ENCODE data around the gene MYO18A. TPM values are rescaled to one million over a fixed set of nuclear protein-coding genes. Genes with fewer than 3 reads are reported as not detected.

The MYO18A gene
- total RNA-seq, 1 experiment from 2014 or later, result 37.2 TPM

DNA sequence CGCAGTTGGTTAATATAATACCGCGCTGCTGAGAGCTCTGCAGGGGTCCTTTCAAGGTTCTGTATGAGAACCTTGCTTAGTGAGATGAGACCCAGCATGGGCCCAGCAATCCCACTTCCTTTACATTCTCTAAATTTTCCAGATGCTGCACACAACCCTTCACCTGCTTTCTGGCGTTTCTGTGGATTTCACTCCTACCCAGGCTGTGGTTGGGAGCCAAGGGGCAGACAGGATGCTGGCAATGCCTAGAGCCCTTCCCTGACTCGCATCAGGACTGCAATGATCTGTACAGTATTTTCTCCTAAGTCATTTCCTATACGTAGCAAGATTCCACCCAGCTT is 147.4 kb downstream of the MYO18A start (continued):
- TF ChIP-seq EZH2phosphoT487 (IDR thresholded peaks at IDR 0.05; ENCODE audit: borderline replicate concordance), result no peak
- TF ChIP-seq ELF1 (IDR thresholded peaks at IDR 0.05; ENCODE audit: borderline replicate concordance, low read depth), result no peak
- no peak for TF ChIP-seq SP1 (IDR thresholded peaks at IDR 0.05; ENCODE audit: low read depth)
- TF ChIP-seq, protein P1, sequence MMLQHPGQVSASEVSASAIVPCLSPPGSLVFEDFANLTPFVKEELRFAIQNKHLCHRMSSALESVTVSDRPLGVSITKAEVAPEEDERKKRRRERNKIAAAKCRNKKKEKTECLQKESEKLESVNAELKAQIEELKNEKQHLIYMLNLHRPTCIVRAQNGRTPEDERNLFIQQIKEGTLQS (IDR thresholded peaks at IDR 0.05), result no peak
- no peak for TF ChIP-seq POLR2AphosphoS5 (IDR thresholded peaks at IDR 0.05; ENCODE audit: low read depth, low read length)
- TF ChIP-seq, protein P2, sequence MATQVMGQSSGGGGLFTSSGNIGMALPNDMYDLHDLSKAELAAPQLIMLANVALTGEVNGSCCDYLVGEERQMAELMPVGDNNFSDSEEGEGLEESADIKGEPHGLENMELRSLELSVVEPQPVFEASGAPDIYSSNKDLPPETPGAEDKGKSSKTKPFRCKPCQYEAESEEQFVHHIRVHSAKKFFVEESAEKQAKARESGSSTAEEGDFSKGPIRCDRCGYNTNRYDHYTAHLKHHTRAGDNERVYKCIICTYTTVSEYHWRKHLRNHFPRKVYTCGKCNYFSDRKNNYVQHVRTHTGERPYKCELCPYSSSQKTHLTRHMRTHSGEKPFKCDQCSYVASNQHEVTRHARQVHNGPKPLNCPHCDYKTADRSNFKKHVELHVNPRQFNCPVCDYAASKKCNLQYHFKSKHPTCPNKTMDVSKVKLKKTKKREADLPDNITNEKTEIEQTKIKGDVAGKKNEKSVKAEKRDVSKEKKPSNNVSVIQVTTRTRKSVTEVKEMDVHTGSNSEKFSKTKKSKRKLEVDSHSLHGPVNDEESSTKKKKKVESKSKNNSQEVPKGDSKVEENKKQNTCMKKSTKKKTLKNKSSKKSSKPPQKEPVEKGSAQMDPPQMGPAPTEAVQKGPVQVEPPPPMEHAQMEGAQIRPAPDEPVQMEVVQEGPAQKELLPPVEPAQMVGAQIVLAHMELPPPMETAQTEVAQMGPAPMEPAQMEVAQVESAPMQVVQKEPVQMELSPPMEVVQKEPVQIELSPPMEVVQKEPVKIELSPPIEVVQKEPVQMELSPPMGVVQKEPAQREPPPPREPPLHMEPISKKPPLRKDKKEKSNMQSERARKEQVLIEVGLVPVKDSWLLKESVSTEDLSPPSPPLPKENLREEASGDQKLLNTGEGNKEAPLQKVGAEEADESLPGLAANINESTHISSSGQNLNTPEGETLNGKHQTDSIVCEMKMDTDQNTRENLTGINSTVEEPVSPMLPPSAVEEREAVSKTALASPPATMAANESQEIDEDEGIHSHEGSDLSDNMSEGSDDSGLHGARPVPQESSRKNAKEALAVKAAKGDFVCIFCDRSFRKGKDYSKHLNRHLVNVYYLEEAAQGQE (IDR thresholded peaks at IDR 0.05; ENCODE audit: low read depth), result no peak
- no peak for TF ChIP-seq CEBPB (IDR thresholded peaks at IDR 0.05; ENCODE audit: low read depth)
- no peak for TF ChIP-seq POLR2A (IDR thresholded peaks at IDR 0.05; ENCODE audit: borderline replicate concordance, extremely low read depth, insufficient read depth, insufficient read length)

DNA sequence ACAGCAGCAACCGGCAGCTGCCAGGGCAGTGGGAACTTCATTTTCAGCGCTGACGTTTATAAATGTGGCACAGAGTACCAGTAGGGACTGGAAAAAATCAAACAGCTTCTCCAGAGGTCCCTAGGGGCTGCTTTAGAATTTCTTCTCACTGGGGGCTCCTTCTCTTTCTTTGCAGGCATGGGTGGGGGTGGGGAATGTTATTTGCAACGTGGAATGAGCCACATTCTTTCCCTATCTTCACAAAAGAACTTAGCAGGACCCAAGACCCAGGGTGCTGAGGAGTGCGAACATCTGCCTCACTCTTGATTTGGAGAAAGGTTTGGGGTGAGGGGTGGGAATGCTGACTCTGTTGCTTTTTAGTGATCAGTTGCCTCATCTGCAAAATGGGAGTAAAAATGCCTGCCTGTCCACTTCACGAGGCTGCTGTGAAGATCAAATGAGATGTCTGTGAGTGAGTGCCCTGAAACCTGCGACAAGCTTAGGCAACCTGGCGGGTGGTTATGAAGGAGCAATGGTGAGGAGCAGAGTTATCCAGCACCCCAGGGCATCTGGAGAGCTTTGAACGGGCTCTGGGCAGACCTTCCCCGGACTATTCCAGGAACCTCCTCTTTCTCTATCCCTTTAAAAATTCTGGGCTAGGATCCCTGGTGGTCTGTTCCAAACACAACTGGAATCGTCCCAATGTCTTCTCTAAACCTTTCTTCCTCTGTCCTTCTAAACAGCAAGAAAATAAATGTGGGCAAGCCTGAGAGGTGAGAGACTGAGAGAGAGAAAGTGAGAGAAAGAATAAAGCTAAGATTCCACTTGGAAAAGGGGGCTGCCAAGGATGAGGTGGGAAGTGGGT is 148.0 kb downstream of the MYO18A start:
- no peak overlapping the region for H3K9ac ChIP-seq (ENCODE audit: low read length)
- no peaks in the 10 kb centered on the region for H3K79me2 ChIP-seq (ENCODE audit: insufficient read depth, low read length)
- H3K4me2 ChIP-seq (ENCODE audit: low read length), result no peak overlapping the region
- CTCF ChIA-PET, result no interaction called here
- DNase-seq (ENCODE audit: low read depth, low spot score) (no peak), ATAC-seq (no peak)
- H4K20me1 ChIP-seq (ENCODE audit: insufficient read depth), result no peaks in the 10 kb centered on the region
- H2AFZ ChIP-seq (ENCODE audit: low read depth, low read length, poor library complexity, severe bottlenecking), result no peak overlapping the region
- no peaks in the 10 kb centered on the region for H3K36me3 ChIP-seq (ENCODE audit: control insufficient read depth in 1 of 2, insufficient read depth in 2 of 2, low read length in 2 of 2)
- H3K4me3 ChIP-seq (replicated peaks in 1 of 2; ENCODE audit: low read depth in 1 of 2, low read length in 2 of 2), result no peak overlapping the region
- H3K4me1 ChIP-seq (ENCODE audit: control insufficient read depth in 1 of 2, insufficient read depth in 2 of 2, low read length in 2 of 2), result no peaks in the 10 kb centered on the region
- RAD21 ChIA-PET (ENCODE audit: low non-redundant PET in 1 of 2, low total read pairs in 2 of 2, uncharacterized antibody in 2 of 2, unreplicated experiment in 2 of 2), result no interaction called here
- POLR2A ChIA-PET, result no interaction called here
- intact Hi-C loops (cut with micrococcal nuclease), result no loop called here
- H3K27me3 ChIP-seq (ENCODE audit: insufficient read depth, low read length), result peaks cover 41% of the 10 kb centered on the region
- no TSS peak for BruUV-seq (replicated peaks)
- no peak overlapping the region for H3K27ac ChIP-seq (ENCODE audit: low read depth, low read length)
- peaks cover 12 to 18% of the 10 kb centered on the region in 2 experiments; a peak in 2 of 4 replicates for H3K9me3 ChIP-seq (ENCODE audit: control insufficient read depth in 1 of 2, insufficient read depth in 1 of 2, low read depth in 1 of 2, low read length in 2 of 2)
- H3K9me2 ChIP-seq (ENCODE audit: insufficient read depth), result no peaks in the 10 kb centered on the region
- TF ChIP-seq, protein P1 (IDR thresholded peaks at IDR 0.05), result no peak
- no peak for TF ChIP-seq EZH2 (IDR thresholded peaks at IDR 0.05)
- TF ChIP-seq, protein P3, sequence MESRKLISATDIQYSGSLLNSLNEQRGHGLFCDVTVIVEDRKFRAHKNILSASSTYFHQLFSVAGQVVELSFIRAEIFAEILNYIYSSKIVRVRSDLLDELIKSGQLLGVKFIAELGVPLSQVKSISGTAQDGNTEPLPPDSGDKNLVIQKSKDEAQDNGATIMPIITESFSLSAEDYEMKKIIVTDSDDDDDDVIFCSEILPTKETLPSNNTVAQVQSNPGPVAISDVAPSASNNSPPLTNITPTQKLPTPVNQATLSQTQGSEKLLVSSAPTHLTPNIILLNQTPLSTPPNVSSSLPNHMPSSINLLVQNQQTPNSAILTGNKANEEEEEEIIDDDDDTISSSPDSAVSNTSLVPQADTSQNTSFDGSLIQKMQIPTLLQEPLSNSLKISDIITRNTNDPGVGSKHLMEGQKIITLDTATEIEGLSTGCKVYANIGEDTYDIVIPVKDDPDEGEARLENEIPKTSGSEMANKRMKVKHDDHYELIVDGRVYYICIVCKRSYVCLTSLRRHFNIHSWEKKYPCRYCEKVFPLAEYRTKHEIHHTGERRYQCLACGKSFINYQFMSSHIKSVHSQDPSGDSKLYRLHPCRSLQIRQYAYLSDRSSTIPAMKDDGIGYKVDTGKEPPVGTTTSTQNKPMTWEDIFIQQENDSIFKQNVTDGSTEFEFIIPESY (IDR thresholded peaks at IDR 0.05; ENCODE audit: extremely low read depth, insufficient replicate concordance, low read length), result no peak
- TF ChIP-seq JUND (IDR thresholded peaks at IDR 0.05), result no peak
- TF ChIP-seq, protein P2 (IDR thresholded peaks at IDR 0.05; ENCODE audit: low read depth), result no peak
- TF ChIP-seq SIN3A (IDR thresholded peaks at IDR 0.05; ENCODE audit: low read depth), result no peak
- no peak for TF ChIP-seq CEBPB (IDR thresholded peaks at IDR 0.05; ENCODE audit: low read depth)
- TF ChIP-seq, protein P4, sequence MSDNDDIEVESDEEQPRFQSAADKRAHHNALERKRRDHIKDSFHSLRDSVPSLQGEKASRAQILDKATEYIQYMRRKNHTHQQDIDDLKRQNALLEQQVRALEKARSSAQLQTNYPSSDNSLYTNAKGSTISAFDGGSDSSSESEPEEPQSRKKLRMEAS (IDR thresholded peaks at IDR 0.05), result no peak
- TF ChIP-seq POLR2A (IDR thresholded peaks at IDR 0.05; ENCODE audit: borderline replicate concordance, extremely low read depth, insufficient read depth, insufficient read length), result no peak
- no peak for TF ChIP-seq SP1 (IDR thresholded peaks at IDR 0.05; ENCODE audit: low read depth)

Data from HCT116 (cell line).